ENCODE measurements around the gene TRAPPC11.

The TRAPPC11 gene

GRCh38 chr4:183758061-183758757, 99.1 kb downstream of the TRAPPC11 start:
- no peak for DNase-seq

- DNase-seq, result no peak
Observed at GRCh38 chr4:183758758-183759447, 99.8 kb downstream of the TRAPPC11 start.

GRCh38 chr4:183760326-183760725, 101.2 kb downstream of the TRAPPC11 start:
- DNase-seq, result no peak

All from nucleus accumbens (tissue), 56 donors.